ENCODE data around the gene RFX2.

DNA sequence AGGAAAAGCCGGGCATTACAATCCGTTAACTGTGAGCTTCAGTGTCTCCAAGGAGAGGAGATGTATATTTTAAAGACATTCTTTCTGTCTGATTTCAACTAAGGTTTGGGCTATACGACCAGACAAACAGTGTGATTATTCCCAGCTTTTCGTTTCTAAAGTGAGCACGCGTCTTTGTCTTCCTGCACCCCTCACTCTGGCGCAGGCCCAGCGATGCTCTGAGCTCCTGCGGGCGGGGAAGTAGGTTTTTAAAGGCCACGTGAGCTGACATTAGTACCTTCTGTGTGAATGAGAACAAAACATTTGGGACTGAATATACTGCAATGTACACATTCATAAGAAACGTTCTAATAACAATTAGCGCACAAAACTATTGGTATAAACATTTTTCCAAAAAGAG is 117.1 kb downstream of the RFX2 start:
- TF ChIP-seq TAF1 (IDR thresholded peaks at IDR 0.05; ENCODE audit: borderline replicate concordance, low read depth, low read length) = no peak
- TF ChIP-seq POLR2A (IDR thresholded peaks at IDR 0.05; ENCODE audit: low read depth, low read length) = no peak
